SK-N-SH treated with all-trans-retinoic acid at 6 μM for 48 hours (cell line): ENCODE results near the gene TSHZ2.

ENCODE experiments used
- ARNTL ChIP-seq: fragments of 450-650 bp; formaldehyde crosslinking; IDR thresholded peaks from 2 replicates; pipeline ENCODE4 v1.5.0; 2020; ENCODE audit warnings: low read depth, mild to moderate bottlenecking, moderate library complexity, borderline replicate concordance
- CSDC2 ChIP-seq: fragments of 250-450 bp; sonication (Bioruptor Pico); IDR thresholded peaks from 2 replicates; pipeline ENCODE4 v1.5.0; 2020; ENCODE audit warnings: mild to moderate bottlenecking, moderate library complexity
- POU6F1 ChIP-seq: fragments of 250-450 bp; sonication (Bioruptor Pico); IDR thresholded peaks from 2 replicates; pipeline ENCODE4 v1.8.0; 2021; ENCODE audit warnings: low read depth, mild to moderate bottlenecking, moderate library complexity, borderline replicate concordance
- RARB ChIP-seq: fragments of 250-450 bp; sonication (Bioruptor Pico); IDR thresholded peaks from 2 replicates; pipeline ENCODE4 v1.8.0; 2021; ENCODE audit warnings: mild to moderate bottlenecking, moderate library complexity
- SNAI2 ChIP-seq: fragments of 250-450 bp; sonication (Bioruptor Pico); IDR thresholded peaks from 2 replicates; pipeline ENCODE4 v1.5.0; 2020; ENCODE audit warnings: mild to moderate bottlenecking, moderate library complexity
- ZFP3 ChIP-seq: fragments of 250-450 bp; sonication (Bioruptor Pico); IDR thresholded peaks from 2 replicates; pipeline ENCODE4 v1.5.0; 2020; ENCODE audit warnings: mild to moderate bottlenecking, moderate library complexity

DNA sequence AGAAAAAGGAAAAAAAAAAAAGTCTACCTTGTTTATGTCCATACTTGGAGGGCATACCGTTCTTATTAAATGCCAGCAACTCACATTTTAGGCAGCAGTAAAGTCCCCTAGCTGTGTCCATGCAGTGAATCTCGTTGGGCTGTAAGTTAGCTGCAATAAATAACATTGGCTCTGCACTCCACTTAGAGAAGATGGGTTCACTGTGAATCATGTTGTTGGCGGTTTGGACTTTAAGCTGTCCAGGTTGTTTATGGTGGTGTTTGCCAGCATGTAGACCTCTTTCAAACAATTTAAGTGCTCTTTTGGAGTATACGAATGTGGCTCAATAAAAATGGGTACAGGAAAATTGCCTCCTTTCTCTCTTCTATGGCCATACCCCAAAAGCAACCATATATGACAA is 494.1 kb downstream of the TSHZ2 start:
- TF ChIP-seq SNAI2: no peak
- TF ChIP-seq RARB (CRISPR knock-in tag): no peak
- TF ChIP-seq POU6F1 (CRISPR knock-in tag): no peak
- no peak for TF ChIP-seq CSDC2 (CRISPR knock-in tag)
- no peak for TF ChIP-seq ARNTL (CRISPR knock-in tag)
- no peak for TF ChIP-seq ZFP3 (CRISPR knock-in tag)
